Measurements from ENCODE around the gene ARHGEF37.

- no peak for TF ChIP-seq CTCF (IDR thresholded peaks at IDR 0.05)
- TF ChIP-seq POLR2A (IDR thresholded peaks at IDR 0.05) = no peak
Observed at GRCh38 chr5:149630337-149630736, 49.0 kb downstream of the ARHGEF37 start.
